Measurements from ENCODE around the gene IFNGR1. TPM values are rescaled to one million over a fixed set of nuclear protein-coding genes. Genes with fewer than 3 reads are reported as not detected.

Gene IFNGR1
- 39.7 and 50.0 TPM in 2 replicates for total RNA-seq

DNA sequence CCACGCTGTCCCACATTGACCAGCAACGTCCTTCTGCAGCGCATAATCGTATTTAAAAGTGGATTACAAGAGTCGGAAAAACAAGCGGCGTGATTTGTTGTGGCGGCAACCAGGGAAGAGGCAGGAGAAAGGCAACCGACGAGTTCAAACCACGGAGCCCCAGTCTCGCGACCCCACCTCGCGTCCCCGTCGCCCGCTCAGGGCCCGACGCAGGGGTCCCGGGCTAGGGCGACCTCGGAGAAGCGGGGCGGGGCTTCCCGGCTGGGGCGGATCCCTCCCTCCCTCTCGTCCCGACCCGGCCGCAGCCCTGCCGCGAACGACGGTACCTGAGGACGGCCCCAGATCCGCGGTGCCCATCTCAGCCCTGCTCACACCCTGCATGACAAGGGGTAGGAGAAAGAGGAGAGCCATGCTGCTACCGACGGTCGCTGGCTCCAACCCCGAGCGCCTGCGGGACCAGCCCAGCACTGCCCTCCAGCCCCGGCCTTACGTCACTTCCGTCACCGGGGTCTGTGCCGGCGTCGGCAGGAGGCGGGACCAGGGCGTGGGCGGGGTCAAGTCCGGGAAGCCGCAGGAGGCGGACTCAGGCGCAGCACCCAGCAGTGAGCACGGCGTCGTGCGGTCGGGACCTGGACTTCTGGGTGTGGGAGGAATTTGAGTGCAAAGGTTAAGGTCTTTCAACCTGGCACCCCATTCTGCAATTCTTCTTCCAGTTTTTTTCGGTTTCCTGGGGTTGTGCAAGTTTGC is at the start of gene IFNGR1:
Gene IFNGR1 (minus strand): TSS at position 469 of the 747 bp plus-strand sequence. CDS start 58 bp downstream, at position 411.

GRCh38 chr6:137173501-137173900 is 45.7 kb downstream of the IFNGR1 start, which contains the start of gene IL22RA2:
Gene IL22RA2, minus strand, starts transcription at chr6:137173644. Its CDS starts 11,895 bp downstream, at chr6:137161749.

Other genes starting within 250 kb of the IFNGR1 start
- 0.50 and 1.00 TPM in 2 replicates for gene IL20RA, start 174.4 kb downstream of the IFNGR1 start, total RNA-seq
- not detected in 2 replicates for gene IL22RA2, start 45.7 kb downstream of the IFNGR1 start, total RNA-seq

Measured in uterine smooth muscle cell (primary cell).